HepG2 (cell line): ENCODE results near the gene GPBAR1. TPM values are rescaled to one million over a fixed set of nuclear protein-coding genes. Genes with fewer than 3 reads are reported as not detected.

Experiments used
- ATAD3A ChIP-seq: sonication (generic); formaldehyde crosslinking; IDR thresholded peaks from 2 replicates; pipeline ENCODE4 v1.4.0; 2020; ENCODE audit warnings: missing genetic modification reagents
- BATF2 ChIP-seq: sonication (generic); formaldehyde crosslinking; IDR thresholded peaks from 2 replicates; pipeline ENCODE4 v1.8.0; 2022; ENCODE audit warnings: mild to moderate bottlenecking, missing genetic modification reagents, moderate library complexity
- EZH2 ChIP-seq: conservative IDR thresholded peaks from 2 replicates; pipeline ENCODE4 v1.6.1; 2012; ENCODE audit warnings: mild to moderate bottlenecking, low read depth, low read length, moderate library complexity
- GABPB1 ChIP-seq: IDR thresholded peaks from 2 replicates; pipeline ENCODE4 v1.6.1; 2016; ENCODE audit warnings: mild to moderate bottlenecking, missing genetic modification reagents, moderate library complexity, missing compliant biosample characterization
- KAT2B ChIP-seq: fragments of 150-350 bp; IDR thresholded peaks from 2 replicates; pipeline ENCODE4 v1.6.1; 2014; ENCODE audit warnings: low read depth, low read length, borderline replicate concordance
- KLF11 ChIP-seq: IDR thresholded peaks from 2 replicates; pipeline ENCODE4 v1.6.1; 2016; ENCODE audit warnings: missing compliant biosample characterization
- MTA3 ChIP-seq: sonication (generic); formaldehyde crosslinking; IDR thresholded peaks from 2 replicates; pipeline ENCODE4 v1.4.0; 2020; ENCODE audit warnings: missing genetic modification reagents
- MXD3 ChIP-seq: IDR thresholded peaks from 2 replicates; pipeline ENCODE4 v1.6.1; 2016; ENCODE audit warnings: mild to moderate bottlenecking, missing biosample characterization, missing genetic modification reagents
- MXD4 ChIP-seq: IDR thresholded peaks from 2 replicates; pipeline ENCODE4 v1.6.1; 2016; ENCODE audit warnings: mild to moderate bottlenecking, missing biosample characterization, missing genetic modification reagents
- ONECUT2 ChIP-seq: sonication (generic); formaldehyde crosslinking; IDR thresholded peaks from 2 replicates; pipeline ENCODE4 v1.4.0; 2020; ENCODE audit warnings: missing genetic modification reagents
- RELA ChIP-seq: sonication (generic); formaldehyde crosslinking; IDR thresholded peaks from 2 replicates; pipeline ENCODE4 v1.4.0; 2020; ENCODE audit warnings: missing genetic modification reagents
- SYNCRIP ChIP-seq: fragments of 200-400 bp; formaldehyde crosslinking; IDR thresholded peaks from 2 replicates; pipeline ENCODE4 v1.6.1; 2018; ENCODE audit warnings: mild to moderate bottlenecking, low read depth, low read length; ENCODE audit not compliant: insufficient read depth
- XRCC5 ChIP-seq: fragments of 200-400 bp; formaldehyde crosslinking; optimal IDR thresholded peaks from 2 replicates; pipeline ENCODE3; 2017; ENCODE audit warnings: mild to moderate bottlenecking, low read length
- ZBTB26 ChIP-seq: IDR thresholded peaks from 2 replicates; pipeline ENCODE4 v1.6.1; 2016; ENCODE audit warnings: missing compliant biosample characterization, missing genetic modification reagents, borderline replicate concordance
- ZBTB40 ChIP-seq, 2 experiments: fragments of 450-650 bp in 1 of 2; sonication (generic) in 1 of 2; formaldehyde crosslinking in 1 of 2; IDR thresholded peaks; 2 replicates each; pipeline versions ENCODE4 v1.6.1 to v1.8.0; 2016 to 2022; ENCODE audit warnings: antibody characterized with exemption in 1 of 2, mild to moderate bottlenecking in 1 of 2, missing genetic modification reagents in 1 of 2
- ZNF556 ChIP-seq: sonication (generic); formaldehyde crosslinking; IDR thresholded peaks from 2 replicates; pipeline ENCODE4 v1.4.0; 2020; ENCODE audit warnings: mild to moderate bottlenecking, missing genetic modification reagents, borderline replicate concordance
- ZNF577 ChIP-seq: sonication (generic); formaldehyde crosslinking; IDR thresholded peaks from 2 replicates; pipeline ENCODE4 v1.4.0; 2020; ENCODE audit warnings: mild to moderate bottlenecking, low read depth, missing genetic modification reagents, borderline replicate concordance
- ZNF605 ChIP-seq: sonication (generic); formaldehyde crosslinking; IDR thresholded peaks from 2 replicates; pipeline ENCODE4 v1.8.0; 2022; ENCODE audit warnings: mild to moderate bottlenecking, missing genetic modification reagents
- ZSCAN25 ChIP-seq: sonication (generic); formaldehyde crosslinking; IDR thresholded peaks from 2 replicates; pipeline ENCODE4 v1.8.0; 2022; ENCODE audit warnings: mild to moderate bottlenecking, missing genetic modification reagents
- polyA plus RNA-seq, 8 experiments: library from polyadenylated mRNA; depleted of rRNA in 3 of 8; stranded (reverse) in 7 of 8; unstranded in 1 of 8; fragments of >200 nt; fragmentation: Illumina TruSeq in 4 of 8; extraction: Trizol in 4 of 8; gene quantifications; 2 replicates each; pipeline versions ENCODE4 v1.2.1 to v1.2.3, GENCODE V29; 2011 to 2016; ENCODE audit warnings: low read depth in 4 of 8, missing spikeins in 1 of 8, mixed read lengths in 1 of 8; ENCODE audit not compliant: insufficient read depth in 1 of 8
- total RNA-seq, 5 experiments: library from RNA; depleted of rRNA; stranded (reverse); fragments of >200 nt; fragmentation: Illumina TruSeq; extraction: Trizol; gene quantifications; 2 replicates each; pipeline ENCODE4 v1.2.3, GENCODE V29; 2016; ENCODE audit warnings: low read depth in 1 of 5

The GPBAR1 gene
- total and polyA plus RNA-seq, 2 of the 13 experiments (the other 11 are each of a cell fraction or from before 2014, with no cell fraction given): 0.05 to 0.09 TPM

- TF ChIP-seq ZBTB40 (IDR thresholded peaks at IDR 0.05): no peak
- TF ChIP-seq ZBTB40 (CRISPR knock-in tag; IDR thresholded peaks at IDR 0.05): no peak; the same call in 1 of the 2 replicates
- TF ChIP-seq GABPB1 (CRISPR knock-in tag): peak; percentile 22; the same call in 1 of the 2 replicates
- TF ChIP-seq MTA3: no peak
- TF ChIP-seq BATF2 (CRISPR knock-in tag): no peak
- TF ChIP-seq MXD3 (CRISPR knock-in tag): 0 out of 2 replicates have a peak, but pooled peaks have one; percentile 43
- no peak for TF ChIP-seq ZNF577
- TF ChIP-seq KLF11 (CRISPR knock-in tag): no peak; the same call in 1 of the 2 replicates
- no peak for TF ChIP-seq KAT2B
- TF ChIP-seq MXD4 (CRISPR knock-in tag): no peak
- 0 out of 2 replicates have a peak, but pooled peaks have one; percentile 64 for TF ChIP-seq ZNF556
- peak; percentile 38; the same call in 1 of the 2 replicates for TF ChIP-seq ZBTB26
- TF ChIP-seq SYNCRIP: no peak
- TF ChIP-seq ZNF605 (CRISPR knock-in tag): peak; percentile 47; the same call in 1 of the 2 replicates
- TF ChIP-seq EZH2: no peak
- TF ChIP-seq RELA (CRISPR knock-in tag): peak; percentile 83
- TF ChIP-seq ZSCAN25 (CRISPR knock-in tag): peak; percentile 92
- TF ChIP-seq XRCC5: peak; percentile 67
- TF ChIP-seq ONECUT2: no peak
- TF ChIP-seq ATAD3A (CRISPR knock-in tag): no peak
Measured at GRCh38 chr2:218301176-218301819, 40.5 kb downstream of the GPBAR1 start (continued).
